ENCODE measurements around the gene HP. TPM values are rescaled to one million over a fixed set of nuclear protein-coding genes. Genes with fewer than 3 reads are reported as not detected.

HP gene
- total and polyA plus RNA-seq, 10 of the 15 experiments (the other 5 are each of a cell fraction or from before 2014, with no cell fraction given), result 10.8 TPM; not detected in 9

GRCh38 chr16:72093448-72094265, 39.4 kb downstream of the HP start, which contains the start of the genes DHX38 and TXNL4B (continued):
- TF ChIP-seq KLF5 (IDR thresholded peaks at IDR 0.05; ENCODE audit: partially characterized antibody), result peak; percentile 35
- TF ChIP-seq HDGF (IDR thresholded peaks at IDR 0.05), result peak; percentile 76; the same call in 1 of the 2 replicates
- no peak for TF ChIP-seq SUZ12 (IDR thresholded peaks at IDR 0.05; ENCODE audit: unreplicated experiment)
- TF ChIP-seq CBX5 (IDR thresholded peaks at IDR 0.05; ENCODE audit: low read depth), result no peak
- peak; percentile 59; the same call in 1 of the 2 replicates for TF ChIP-seq PML (IDR thresholded peaks at IDR 0.05; ENCODE audit: low read length)
- TF ChIP-seq CHD1 (IDR thresholded peaks at IDR 0.05; ENCODE audit: low read depth, low read length), result no peak
- TF ChIP-seq ATF2 (IDR thresholded peaks at IDR 0.05; ENCODE audit: low read length), result no peak
- TF ChIP-seq FOXM1 (IDR thresholded peaks at IDR 0.05; ENCODE audit: low read depth, low read length), result no peak
- TF ChIP-seq MYC (IDR thresholded peaks at IDR 0.05; ENCODE audit: insufficient read depth, insufficient read length, insufficient replicate concordance, low read length, severe bottlenecking), result no peak
- peak; percentile 89; the same call in 1 of the 2 replicates for TF ChIP-seq CHD2 (IDR thresholded peaks at IDR 0.05; ENCODE audit: borderline replicate concordance, low read depth, low read length)
- TF ChIP-seq TCF3 (IDR thresholded peaks at IDR 0.05; ENCODE audit: borderline replicate concordance, insufficient read depth, low read depth, low read length), result no peak
- TF ChIP-seq YBX1 (IDR thresholded peaks at IDR 0.05), result no peak
- no peak for TF ChIP-seq STAT1 (conservative IDR thresholded peaks at IDR 0.05)
- peak; percentile 73 for TF ChIP-seq ATF7 (IDR thresholded peaks at IDR 0.05; ENCODE audit: low read depth)
- no peak for TF ChIP-seq MTA2 (IDR thresholded peaks at IDR 0.05; ENCODE audit: low read depth)
- TF ChIP-seq DPF2 (IDR thresholded peaks at IDR 0.05), result 0 out of 2 replicates have a peak, but pooled peaks have one; percentile 16
- peak; percentile 77; the same call in 1 of the 2 replicates for TF ChIP-seq ELK1 (IDR thresholded peaks at IDR 0.05; ENCODE audit: low read depth, low read length)
- TF ChIP-seq SREBF1 (IDR thresholded peaks at IDR 0.05; ENCODE audit: low read length), result no peak
- TF ChIP-seq HSF1 (IDR thresholded peaks at IDR 0.05; ENCODE audit: low read depth, low read length), result no peak
- peak; percentile 96 for TF ChIP-seq RELB (IDR thresholded peaks at IDR 0.05; ENCODE audit: low read depth)
- TF ChIP-seq ZSCAN29 (IDR thresholded peaks at IDR 0.05), result no peak
- TF ChIP-seq IKZF2 (IDR thresholded peaks at IDR 0.05), result peak; percentile 81 to 85
- no peak for TF ChIP-seq HDAC6 (IDR thresholded peaks at IDR 0.05; ENCODE audit: unreplicated experiment)
- peak; percentile 58; the same call in 1 of the 2 replicates for TF ChIP-seq SMAD5 (IDR thresholded peaks at IDR 0.05; ENCODE audit: low read depth)
- TF ChIP-seq ESRRA (IDR thresholded peaks at IDR 0.05; ENCODE audit: low read length), result no peak
- no peak for TF ChIP-seq ZNF274 (IDR thresholded peaks at IDR 0.05; ENCODE audit: insufficient read depth, insufficient read length)

Data from GM12878 (cell line).